ENCODE data around the gene IER5. TPM values are rescaled to one million over a fixed set of nuclear protein-coding genes. Genes with fewer than 3 reads are reported as not detected.

The IER5 gene
- total and polyA plus RNA-seq, 9 of the 15 experiments (the other 6 are each of a cell fraction or from before 2014, with no cell fraction given) = 2.4 to 32.1 (median 12.0) TPM

GRCh38 chr1:181088079-181089016 lies at the start of gene IER5 (continued):
- TF ChIP-seq THAP7 (CRISPR knock-in tag; IDR thresholded peaks at IDR 0.05) = peak; percentile 88; the same call in 1 of the 2 replicates
- no peak for TF ChIP-seq ZNF79 (CRISPR knock-in tag; IDR thresholded peaks at IDR 0.05; ENCODE audit: low read depth)
- TF ChIP-seq ELF4 (CRISPR knock-in tag; IDR thresholded peaks at IDR 0.05) = 0 out of 2 replicates have a peak, but pooled peaks have one; percentile 8
- no peak for TF ChIP-seq ATF2 (CRISPR knock-in tag; IDR thresholded peaks at IDR 0.05)
- TF ChIP-seq NR2C2 (CRISPR knock-in tag; IDR thresholded peaks at IDR 0.05) = peak; percentile 25
- TF ChIP-seq NR2C2 (tag; IDR thresholded peaks at IDR 0.05) = peak; percentile 45; the same call in 1 of the 2 replicates
- peak; percentile 92 for TF ChIP-seq RBM22 (IDR thresholded peaks at IDR 0.05; ENCODE audit: low read depth, low read length, poor library complexity, severe bottlenecking)
- peak; percentile 89 for TF ChIP-seq FOXK1 (CRISPR knock-in tag; IDR thresholded peaks at IDR 0.05; ENCODE audit: borderline replicate concordance)
- TF ChIP-seq CHAMP1 (IDR thresholded peaks at IDR 0.05) = peak; percentile 58; the same call in 1 of the 2 replicates
- no peak for TF ChIP-seq TCFL5 (CRISPR knock-in tag; conservative IDR thresholded peaks at IDR 0.05)
- peak; percentile 59 for TF ChIP-seq ZNF592 (IDR thresholded peaks at IDR 0.05)
- TF ChIP-seq ILK (tag; IDR thresholded peaks at IDR 0.05; ENCODE audit: borderline replicate concordance, low read depth) = no peak
- TF ChIP-seq GTF3C2 (IDR thresholded peaks at IDR 0.05; ENCODE audit: borderline replicate concordance, extremely low read depth, insufficient read length) = no peak
